Upper lobe of left lung (tissue), 6 donors: ENCODE measurements around the gene SLC9C2. TPM values are rescaled to one million over a fixed set of nuclear protein-coding genes. Genes with fewer than 3 reads are reported as not detected.

Experiments
- ATAC-seq, 2 donors: fragments of 200-7000 bp; cut with Tn5 transposase; one replicate each; pipeline ENCODE4 v1.9.1; 2022; ENCODE audit warnings: mild to moderate bottlenecking in 2 of 2, moderate library complexity in 2 of 2; ENCODE audit not compliant: low FRiP score in 2 of 2
- DNase-seq, 2 donors: peaks; one replicate each; pipeline ENCODE4 v3.0.0-alpha.2; 2019 to 2020
- H3K27ac ChIP-seq, 4 donors: fragments of 200-600 bp; sonication (generic); one replicate each; pipeline ENCODE4 v1.5.1; 2016 to 2019
- H3K27me3 ChIP-seq, 4 donors: fragments of 200-600 bp; sonication (generic); one replicate each; pipeline ENCODE4 v1.5.1; 2017 to 2019
- H3K36me3 ChIP-seq, 4 donors: fragments of 200-600 bp; sonication (generic); one replicate each; pipeline ENCODE4 v1.5.1; 2016 to 2019
- H3K4me1 ChIP-seq, 4 donors: fragments of 200-600 bp; sonication (generic); one replicate each; pipeline ENCODE4 v1.5.1; 2018 to 2019
- H3K4me3 ChIP-seq, 4 donors: fragments of 200-600 bp; sonication (generic); one replicate each; pipeline ENCODE4 v1.5.1; 2017 to 2019; ENCODE audit warnings: mild to moderate bottlenecking in 2 of 4, moderate library complexity in 1 of 4
- H3K9me3 ChIP-seq, 4 donors: fragments of 200-600 bp; sonication (generic); one replicate each; pipeline ENCODE4 v1.5.1; 2018 to 2019
- CTCF ChIP-seq, 6 experiments: fragments of 450-650 bp in 4 of 6; fragments of 200-600 bp in 2 of 6; sonication (generic) in 2 of 6; IDR thresholded peaks; one replicate each; pipeline ENCODE4 v1.5.1; 2016 to 2019; ENCODE audit warnings: antibody characterized with exemption in 6 of 6
- EP300 ChIP-seq, 4 donors: sonication (generic); formaldehyde crosslinking; IDR thresholded peaks; one replicate each; pipeline ENCODE4 v1.5.1; 2017; ENCODE audit warnings: antibody characterized with exemption in 4 of 4, control low read depth in 2 of 4
- POLR2A ChIP-seq, 4 donors: fragments of 450-650 bp; IDR thresholded peaks; one replicate each; pipeline ENCODE4 v1.5.1; 2016 to 2017; ENCODE audit warnings: antibody characterized with exemption in 4 of 4, mild to moderate bottlenecking in 2 of 4
- POLR2AphosphoS5 ChIP-seq, 2 donors: sonication (generic); formaldehyde crosslinking; IDR thresholded peaks; one replicate each; pipeline ENCODE4 v1.5.1; 2017; ENCODE audit warnings: antibody characterized with exemption in 2 of 2
- WGBS, 2 donors: methylation state at CpG; one replicate each; pipeline ENCODE4 v1.1.5; 2017 to 2018; 5-methylcytosine and 5-hydroxymethylcytosine counted together
- total RNA-seq, 6 donors: library from RNA; depleted of rRNA in 4 of 6; stranded (reverse); fragments of >200 nt in 4 of 6; gene quantifications; one replicate each; pipeline versions ENCODE4 v1.1.0 to v1.2.1, GENCODE V29; 2016 to 2021
- donor health status: DM: no; HTN: no; CAD: no; lungs with moderate emphysema.
- donor health status: DM: no; HTN: yes; CAD: no; lungs with severe emphysema.

The SLC9C2 gene
- total RNA-seq, 6 donors from 2014 or later: 0.15 to 1.5 (median 0.76) TPM; not detected in 2

GRCh38 chr1:173504268-173504667 is 98.6 kb downstream of the SLC9C2 start:
- no peak for ATAC-seq
- WGBS, 2 donors: 73% methylated on average over 4 of the region's 4 CpGs
- no peak for DNase-seq
- H3K27ac ChIP-seq: peak overlapping the region in 1 of 4 donors; percentile 5
- H3K36me3 ChIP-seq: no peaks in the 10 kb centered on the region
- H3K27me3 ChIP-seq: no peaks in the 10 kb centered on the region
- H3K4me3 ChIP-seq: no peak overlapping the region
- TF ChIP-seq POLR2AphosphoS5 (IDR thresholded peaks at IDR 0.05): peak in 1 of 2 donors; percentile 12
- no peak for TF ChIP-seq CTCF (IDR thresholded peaks at IDR 0.05)
- TF ChIP-seq POLR2A (IDR thresholded peaks at IDR 0.05): no peak
- no peak for TF ChIP-seq EP300 (IDR thresholded peaks at IDR 0.05)
- no peaks in the 10 kb centered on the region for H3K9me3 ChIP-seq
- H3K4me1 ChIP-seq: peaks cover 0 to 8% (median 7%) of the 10 kb centered on the region in 4 donors

GRCh38 chr1:173503391-173503790 is 99.5 kb downstream of the SLC9C2 start:
- no peak for DNase-seq
- TF ChIP-seq EP300 (IDR thresholded peaks at IDR 0.05) (no peak), POLR2A (IDR thresholded peaks at IDR 0.05) (no peak), POLR2AphosphoS5 (IDR thresholded peaks at IDR 0.05) (no peak), CTCF (IDR thresholded peaks at IDR 0.05) (no peak)
- peak overlapping the region in 1 of 4 donors; percentile 48 for H3K27ac ChIP-seq
- peak in 1 of 2 donors; percentile 56 for ATAC-seq
- no peaks in the 10 kb centered on the region for H3K9me3 ChIP-seq
- H3K4me3 ChIP-seq: no peak overlapping the region
- H3K4me1 ChIP-seq: peaks cover 0 to 8% (median 7%) of the 10 kb centered on the region in 4 donors
- no peaks in the 10 kb centered on the region for H3K36me3 ChIP-seq
- 54 to 59% methylated on average over 4 of the region's 4 CpGs for WGBS, 2 donors
- H3K27me3 ChIP-seq: no peaks in the 10 kb centered on the region

GRCh38 chr1:173502104-173502503 is 100.8 kb downstream of the SLC9C2 start:
- ATAC-seq: no peak
- H3K27ac ChIP-seq: no peak overlapping the region
- WGBS, 2 donors: 80% methylated on average over 1 of the region's 1 CpG
- peaks cover 0 to 2% (median 0%) of the 10 kb centered on the region in 4 donors for H3K4me1 ChIP-seq
- no peaks in the 10 kb centered on the region for H3K36me3 ChIP-seq
- no peaks in the 10 kb centered on the region for H3K9me3 ChIP-seq
- H3K27me3 ChIP-seq: no peaks in the 10 kb centered on the region
- no peak overlapping the region for H3K4me3 ChIP-seq
- no peak for DNase-seq
- no peak for TF ChIP-seq POLR2A (IDR thresholded peaks at IDR 0.05)
- TF ChIP-seq CTCF (IDR thresholded peaks at IDR 0.05): no peak
- no peak for TF ChIP-seq POLR2AphosphoS5 (IDR thresholded peaks at IDR 0.05)
- TF ChIP-seq EP300 (IDR thresholded peaks at IDR 0.05): no peak

GRCh38 chr1:173499729-173500128 is 103.1 kb downstream of the SLC9C2 start:
- no peak for TF ChIP-seq POLR2AphosphoS5 (IDR thresholded peaks at IDR 0.05)
- no peak for TF ChIP-seq EP300 (IDR thresholded peaks at IDR 0.05)
- no peak for TF ChIP-seq POLR2A (IDR thresholded peaks at IDR 0.05)
- no peak for TF ChIP-seq CTCF (IDR thresholded peaks at IDR 0.05)
- no peaks in the 10 kb centered on the region for H3K4me1 ChIP-seq
- no peak overlapping the region for H3K27ac ChIP-seq
- no peak for DNase-seq
- H3K4me3 ChIP-seq: no peak overlapping the region
- no peak for ATAC-seq
- WGBS, 2 donors: 76 to 86% methylated on average over 4 of the region's 4 CpGs
- H3K27me3 ChIP-seq: no peaks in the 10 kb centered on the region
- H3K36me3 ChIP-seq: no peaks in the 10 kb centered on the region
- no peaks in the 10 kb centered on the region for H3K9me3 ChIP-seq

- H3K4me1 ChIP-seq: no peaks in the 10 kb centered on the region
- DNase-seq: no peak
- H3K27ac ChIP-seq: no peak overlapping the region
- no peaks in the 10 kb centered on the region for H3K27me3 ChIP-seq
- no peaks in the 10 kb centered on the region for H3K9me3 ChIP-seq
- H3K4me3 ChIP-seq: no peak overlapping the region
- 76 to 80% methylated on average over 2 of the region's 2 CpGs for WGBS, 2 donors
- TF ChIP-seq POLR2AphosphoS5 (IDR thresholded peaks at IDR 0.05) (no peak), CTCF (IDR thresholded peaks at IDR 0.05) (no peak), POLR2A (IDR thresholded peaks at IDR 0.05) (no peak), EP300 (IDR thresholded peaks at IDR 0.05) (no peak)
- ATAC-seq: no peak
- no peaks in the 10 kb centered on the region for H3K36me3 ChIP-seq
These were observed 106.0 kb downstream of the SLC9C2 start for GRCh38 chr1:173496757-173497320.
